H1 (cell line): ENCODE data around the gene CD96. TPM values are rescaled to one million over a fixed set of nuclear protein-coding genes. Genes with fewer than 3 reads are reported as not detected.
A peak's percentile ranks its signal among the peaks of the same experiment; 100 is the strongest.

Source experiments
- CTCF ChIA-PET: fragments of 300-600 bp; sonication (Branson Sonifier 250); formaldehyde crosslinking; loops from one replicate; lab custom pipeline; 2021; ENCODE audit not compliant: partially characterized antibody; lab: Charles Lee
- POLR2A ChIA-PET: fragments of 300-600 bp; sonication (Branson Sonifier 250); formaldehyde crosslinking; loops from one replicate; lab custom pipeline; 2021; ENCODE audit warnings: inconsistent platforms; ENCODE audit not compliant: partially characterized antibody; lab: Charles Lee
- DNase-seq, 2 experiments: peaks; one replicate each; pipeline versions ENCODE4 v3.0.0 to v3.0.0-alpha.2; 2010 to 2022; ENCODE audit warnings: low spot score in 2 of 2, low read depth in 1 of 2, mixed read lengths in 1 of 2
- FAIRE-seq: peaks from 2 replicates; lab custom pipeline; 2011; peaks lifted over from hg19 to GRCh38; lab: Jason Lieb, UNC
- H2AFZ ChIP-seq: 2 replicates; pipeline ENCODE4 v1.8.1; 2012; ENCODE audit warnings: low read length, inconsistent platforms
- H2AK5ac ChIP-seq: 2 replicates; pipeline ENCODE4 v1.6.1; 2013; ENCODE audit warnings: low read depth, low read length
- H2BK120ac ChIP-seq: replicated peaks from 2 replicates; pipeline ENCODE3; 2013; ENCODE audit warnings: low read depth, low read length, inconsistent platforms
- H2BK12ac ChIP-seq: 2 replicates; pipeline ENCODE4 v1.6.1; 2013; ENCODE audit warnings: low read depth, low read length
- H2BK15ac ChIP-seq: 2 replicates; pipeline ENCODE4 v1.6.1; 2013; ENCODE audit warnings: low read length
- H2BK20ac ChIP-seq: 2 replicates; pipeline ENCODE4 v1.6.1; 2013; ENCODE audit warnings: low read length
- H2BK5ac ChIP-seq: 2 replicates; pipeline ENCODE4 v1.6.1; 2013; ENCODE audit warnings: low read depth, low read length
- H3K14ac ChIP-seq: 2 replicates; pipeline ENCODE4 v1.6.1; 2013; ENCODE audit warnings: inconsistent platforms; ENCODE audit not compliant: insufficient read length
- H3K18ac ChIP-seq: 2 replicates; pipeline ENCODE4 v1.6.1; 2013; ENCODE audit warnings: low read length; ENCODE audit errors: extremely low read depth
- H3K23ac ChIP-seq: 2 replicates; pipeline ENCODE4 v1.6.1; 2013; ENCODE audit warnings: inconsistent platforms; ENCODE audit not compliant: insufficient read length
- H3K23me2 ChIP-seq: 2 replicates; pipeline ENCODE4 v1.6.1; 2013; ENCODE audit warnings: low read depth, low read length
- H3K27ac ChIP-seq: 2 replicates; pipeline ENCODE4 v1.6.1; 2011; ENCODE audit warnings: low read depth, low read length, inconsistent platforms
- H3K27me3 ChIP-seq, 4 experiments: replicated peaks in 1 of 4; 1 replicate in 1 of 4; 2 replicates in 3 of 4; pipeline versions ENCODE4 v1.6.1 to v1.8.1; 2011 to 2013; ENCODE audit warnings: low read length in 3 of 4, mild to moderate bottlenecking in 3 of 4, inconsistent platforms in 2 of 4, mixed read lengths in 2 of 4, moderate library complexity in 1 of 4; ENCODE audit not compliant: control insufficient read depth in 3 of 4, insufficient read depth in 3 of 4; ENCODE audit errors: extremely low read depth in 1 of 4
- H3K36me3 ChIP-seq, 4 experiments: 2 replicates each; pipeline versions ENCODE4 v1.6.1 to v1.8.1; 2011 to 2013; ENCODE audit warnings: mild to moderate bottlenecking in 4 of 4, low read length in 3 of 4, moderate library complexity in 2 of 4, control low read depth in 1 of 4, inconsistent platforms in 1 of 4; ENCODE audit not compliant: insufficient read depth in 4 of 4, control insufficient read depth in 2 of 4
- H3K4ac ChIP-seq: replicated peaks from 2 replicates; pipeline ENCODE3; 2013; ENCODE audit warnings: low read length, low read depth, mixed read lengths, inconsistent platforms; ENCODE audit not compliant: insufficient read length
- H3K4me1 ChIP-seq, 4 experiments: replicated peaks in 1 of 4; 1 replicate in 1 of 4; 2 replicates in 3 of 4; pipeline versions ENCODE4 v1.6.1 to v1.8.1; 2011 to 2013; ENCODE audit warnings: low read length in 3 of 4, inconsistent platforms in 2 of 4, mixed read lengths in 1 of 4; ENCODE audit not compliant: insufficient read depth in 4 of 4, control insufficient read depth in 3 of 4
- H3K4me2 ChIP-seq, 2 experiments: 2 replicates each; pipeline versions ENCODE4 v1.6.1 to v1.8.1; 2011 to 2013; ENCODE audit warnings: low read depth in 2 of 2, low read length in 2 of 2, control low read depth in 1 of 2, inconsistent platforms in 1 of 2, mild to moderate bottlenecking in 1 of 2; ENCODE audit not compliant: insufficient read depth in 1 of 2
- H3K4me3 ChIP-seq, 4 experiments: fragments of 200-600, 300-600 bp in 1 of 4; sonication (generic), shearing (Covaris generic), sonication (Bioruptor Twin) in 1 of 4; 2 replicates each; pipeline versions ENCODE4 v1.5.1 to v1.8.1; 2011 to 2016; ENCODE audit warnings: low read length in 4 of 4, low read depth in 3 of 4, control low read depth in 2 of 4, inconsistent platforms in 2 of 4, mild to moderate bottlenecking in 2 of 4, mixed read lengths in 1 of 4, moderate library complexity in 1 of 4; ENCODE audit not compliant: insufficient read depth in 2 of 4; ENCODE audit errors: extremely low read depth in 1 of 4
- H3K56ac ChIP-seq: replicated peaks from 2 replicates; pipeline ENCODE3; 2013; ENCODE audit warnings: low read depth, mild to moderate bottlenecking, mixed read lengths, low read length, inconsistent platforms; ENCODE audit not compliant: insufficient read length
- H3K79me1 ChIP-seq: 2 replicates; pipeline ENCODE4 v1.6.1; 2013; ENCODE audit warnings: low read depth, low read length, control low read depth
- H3K79me2 ChIP-seq, 2 experiments: 2 replicates each; pipeline versions ENCODE4 v1.6.1 to v1.8.1; 2012 to 2013; ENCODE audit warnings: low read length in 2 of 2, mild to moderate bottlenecking in 2 of 2, inconsistent platforms in 1 of 2; ENCODE audit not compliant: insufficient read depth in 2 of 2, control insufficient read depth in 1 of 2
- H3K9ac ChIP-seq, 4 experiments: replicated peaks in 1 of 4; 1 replicate in 1 of 4; 2 replicates in 3 of 4; pipeline versions ENCODE4 v1.6.1 to v1.8.1; 2011 to 2013; ENCODE audit warnings: low read depth in 3 of 4, low read length in 3 of 4, control low read depth in 2 of 4, mild to moderate bottlenecking in 2 of 4, moderate library complexity in 2 of 4, inconsistent platforms in 1 of 4; ENCODE audit errors: extremely low read depth in 1 of 4
- H3K9me3 ChIP-seq, 2 experiments: 2 replicates each; pipeline versions ENCODE4 v1.6.1 to v1.8.1; 2012 to 2013; ENCODE audit warnings: mild to moderate bottlenecking in 2 of 2, moderate library complexity in 2 of 2, control low read depth in 1 of 2, inconsistent platforms in 1 of 2, low read depth in 1 of 2, low read length in 1 of 2, mixed read lengths in 1 of 2; ENCODE audit not compliant: insufficient read depth in 2 of 2
- H4K20me1 ChIP-seq, 2 experiments: replicated peaks in 1 of 2; 2 replicates each; pipeline versions ENCODE3 to v1.8.1; 2011 to 2013; ENCODE audit warnings: inconsistent platforms in 2 of 2, low read length in 2 of 2, mild to moderate bottlenecking in 1 of 2; ENCODE audit not compliant: insufficient read depth in 2 of 2, control insufficient read depth in 1 of 2
- H4K5ac ChIP-seq: 2 replicates; pipeline ENCODE4 v1.6.1; 2013; ENCODE audit warnings: low read length, low read depth, mixed read lengths, inconsistent platforms; ENCODE audit not compliant: insufficient read length
- H4K8ac ChIP-seq: 2 replicates; pipeline ENCODE4 v1.8.0; 2013; ENCODE audit warnings: mild to moderate bottlenecking, moderate library complexity, low read length, inconsistent platforms; ENCODE audit not compliant: insufficient read depth; ENCODE audit errors: extremely low read depth
- H4K91ac ChIP-seq: replicated peaks from 2 replicates; pipeline ENCODE3; 2013; ENCODE audit warnings: low read length, mixed read lengths, inconsistent platforms; ENCODE audit not compliant: insufficient read length
- CTCF ChIP-seq, 3 experiments: IDR thresholded peaks; 1 replicate in 2 of 3; 2 replicates in 1 of 3; pipeline versions ENCODE4 v1.5.1 to v1.6.1; 2011; ENCODE audit warnings: low read length in 3 of 3, mild to moderate bottlenecking in 3 of 3, inconsistent platforms in 2 of 3, low read depth in 1 of 3, moderate library complexity in 1 of 3; ENCODE audit not compliant: insufficient read depth in 1 of 3; ENCODE audit errors: control extremely low read depth in 1 of 3
- JUN ChIP-seq: IDR thresholded peaks from 2 replicates; pipeline ENCODE4 v1.6.1; 2011; ENCODE audit warnings: low read depth, mild to moderate bottlenecking, improper control_type of control experiment, low read length
- NRF1 ChIP-seq: IDR thresholded peaks from 2 replicates; pipeline ENCODE4 v1.6.1; 2011; ENCODE audit warnings: mild to moderate bottlenecking, low read depth, low read length, improper control_type of control experiment
- RAD21 ChIP-seq, 2 experiments: IDR thresholded peaks in 1 of 2; conservative IDR thresholded peaks in 1 of 2; 2 replicates each; pipeline ENCODE4 v1.6.1; 2011; ENCODE audit warnings: low read depth in 2 of 2, low read length in 2 of 2, improper control_type of control experiment in 1 of 2, inconsistent platforms in 1 of 2, mild to moderate bottlenecking in 1 of 2, moderate library complexity in 1 of 2
- WGBS, 2 experiments: shearing (Covaris generic) in 1 of 2; methylation state at CpG; one replicate each; pipeline versions ENCODE4 v1.1.6 to v1.1.7; 2013 to 2015; ENCODE audit warnings: low lambda C conversion rate in 2 of 2, mixed read lengths in 2 of 2, inconsistent platforms in 1 of 2, low coverage in 1 of 2, missing lambda C conversion rate in 1 of 2; ENCODE audit not compliant: insufficient replicate concordance in 2 of 2, insufficient coverage in 1 of 2, insufficient read length in 1 of 2; ENCODE audit errors: extremely low coverage in 1 of 2, missing lambda C conversion rate in 1 of 2; 5-methylcytosine and 5-hydroxymethylcytosine counted together
- polyA plus RNA-seq, 7 experiments: library from polyadenylated mRNA; depleted of rRNA in 3 of 7; stranded (reverse) in 5 of 7; unstranded in 2 of 7; fragments of >200 nt in 5 of 7; fragments of 200-250 nt in 2 of 7; gene quantifications; 1 replicate in 5 of 7; 2 replicates in 1 of 7; 4 replicates in 1 of 7; pipeline versions ENCODE4 v1.2.1 to v1.2.3, GENCODE V29; 2011 to 2013; ENCODE audit warnings: missing spikeins in 2 of 7, mixed read lengths in 2 of 7
- total RNA-seq: library from RNA; stranded (reverse); fragmentation: NEBNext Ultra II Directional; extraction: Animal tissue kit (Norgen Biotek cat#: 25700); gene quantifications from 2 replicates; pipeline ENCODE4 v1.2.1, GENCODE V29; 2021

CD96 gene
- total and polyA plus RNA-seq, 2 of the 8 experiments (the other 6 are each of a cell fraction or from before 2014, with no cell fraction given) = not detected

- Histone ChIP-seq H3K4me3 (no peak overlapping the region), H3K4ac (no peak overlapping the region), H3K56ac (no peak overlapping the region), H3K36me3 (no peaks in the 10 kb centered on the region), H3K4me2 (no peak overlapping the region), H4K5ac (no peak overlapping the region), H3K14ac (no peak overlapping the region), H2AK5ac (no peak overlapping the region), H4K20me1 (no peaks in the 10 kb centered on the region), H2BK12ac (no peak overlapping the region), H3K79me1 (no peaks in the 10 kb centered on the region), H3K4me1 (no peaks in the 10 kb centered on the region), H2AFZ (no peak overlapping the region), H3K18ac (no peak overlapping the region), H3K79me2 (no peaks in the 10 kb centered on the region), H3K9me3 (peaks cover 0 to under 1% of the 10 kb centered on the region in 2 experiments; a peak in 1 of 4 replicates), H2BK120ac (no peak overlapping the region), H2BK5ac (no peak overlapping the region), H3K27me3 (no peaks in the 10 kb centered on the region), H3K9ac (no peak overlapping the region), H4K8ac (no peak overlapping the region), H2BK15ac (no peak overlapping the region), H4K91ac (no peak overlapping the region), H3K27ac (no peak overlapping the region), H3K23ac (no peak overlapping the region), H3K23me2 (no peaks in the 10 kb centered on the region), H2BK20ac (no peak overlapping the region)
- 83% methylated on average over 4 of the region's 4 CpGs; no CpG with 5 or more reads in 1 of the 2 experiments for WGBS, 2 experiments
- no peak for FAIRE-seq
- ChIA-PET CTCF (interaction anchor here (0.5 to 3.1 kb wide), 17 partner anchors 9 to 354 kb away, joined by 3 to 27 read pairs (median 4); no protein-coding TSS in a partner anchor), POLR2A (no interaction called here)
- no peak for DNase-seq
- TF ChIP-seq NRF1 = no peak
- TF ChIP-seq JUN = no peak
- TF ChIP-seq CTCF (IDR thresholded peaks at IDR 0.05; ENCODE audit: control extremely low read depth in 1 of 3, insufficient read depth in 1 of 3, low read depth in 1 of 3, low read length in 3 of 3) = peak in 2 of 3 experiments; percentile 44 to 51; a peak in 2 of 4 replicates
- TF ChIP-seq RAD21 (IDR thresholded peaks at IDR 0.05 in 1 of 2, conservative IDR thresholded peaks at IDR 0.05 in 1 of 2; ENCODE audit: low read depth in 2 of 2, low read length in 2 of 2) = peak; percentile 69 to 74
Observed at GRCh38 chr3:111577798-111578685, 36.0 kb downstream of the CD96 start.
